Stimulated activated CD4-positive, alpha-beta T cell treated with anti-CD3 and anti-CD28 coated beads, Interleukin-4, amount 100 ng/mL, for 1 hour (primary cell): ENCODE data around the gene KCNJ11.

ENCODE experiments used
- DNase-seq: peaks from one replicate; pipeline ENCODE4 v3.0.0-alpha.2; 2020

Gene KCNJ11

DNA sequence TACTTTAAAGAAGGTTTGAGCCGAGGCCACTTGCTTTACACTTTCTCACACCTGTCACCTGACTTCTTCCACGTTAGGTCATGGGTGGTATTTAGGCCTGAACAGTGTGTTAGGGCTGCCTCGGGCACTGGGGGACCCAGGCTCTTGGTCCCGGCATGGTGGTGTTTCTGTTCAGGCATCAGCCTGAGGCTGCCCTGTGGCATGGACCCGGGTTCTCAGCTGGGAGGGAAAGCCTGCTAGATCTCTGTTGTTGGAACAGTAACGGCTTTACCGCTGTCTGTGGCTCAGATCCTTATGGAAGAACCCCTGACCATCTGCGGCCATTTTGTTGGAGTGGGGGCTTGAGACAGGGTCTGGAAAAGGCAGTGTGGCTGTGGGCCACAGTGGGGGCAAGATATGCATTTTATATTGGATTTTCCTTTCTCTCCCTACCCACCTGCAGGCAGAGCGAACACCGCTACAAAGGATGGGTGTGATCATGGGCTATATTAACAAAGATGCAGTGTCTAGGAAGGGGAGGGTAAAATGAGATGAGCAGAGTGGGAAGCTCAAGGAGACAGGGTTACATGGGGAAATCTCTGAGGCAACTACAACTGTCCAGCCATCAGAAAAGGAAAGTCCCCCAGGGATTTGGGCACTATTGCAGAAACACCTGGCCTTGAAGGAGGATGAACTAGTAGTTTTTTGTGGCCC lies 1.6 kb upstream of the KCNJ11 start:
- DNase-seq, result no peak

DNA sequence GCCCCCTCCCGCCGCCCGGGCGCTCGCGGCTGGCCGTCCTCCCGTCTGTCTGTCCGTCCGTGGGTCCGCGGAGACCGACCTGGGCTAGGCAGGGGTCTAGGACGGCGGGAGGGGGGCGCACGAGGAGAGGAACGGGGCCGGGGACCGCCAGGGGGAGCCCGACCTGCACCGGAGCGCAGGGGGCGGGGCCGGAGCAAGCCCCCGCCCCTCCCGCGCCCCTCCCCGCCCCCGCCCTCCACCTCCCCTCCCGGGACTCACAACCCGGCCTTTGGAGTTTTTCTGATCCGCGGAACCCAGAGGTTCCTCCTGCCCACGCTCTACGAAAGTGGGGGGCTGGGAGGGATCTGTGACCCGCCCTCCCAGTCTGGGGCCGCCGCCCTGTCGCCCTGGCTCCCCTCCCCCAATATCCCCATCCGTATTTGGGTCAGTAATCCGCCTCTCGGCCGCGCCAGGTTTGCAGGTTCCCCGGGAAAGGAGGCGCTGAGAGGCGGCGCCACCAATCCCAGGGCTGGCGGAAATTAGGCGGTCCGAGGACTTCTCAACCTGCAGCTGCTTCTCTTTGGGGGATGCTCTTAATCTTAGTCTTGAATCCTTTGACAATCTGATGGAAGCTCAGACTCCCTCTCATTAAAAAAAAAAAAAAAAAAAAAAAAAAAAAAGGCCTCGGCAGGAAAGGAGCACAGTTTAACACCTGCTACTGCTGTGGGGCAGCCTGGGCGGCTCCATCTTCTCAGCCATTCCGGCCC lies 925 bp upstream of the KCNJ11 start:
- peak; percentile 83 for DNase-seq

GRCh38 chr11:17387811-17388210 lies 648 bp downstream of the KCNJ11 start:
- no peak for DNase-seq

GRCh38 chr11:17387254-17387653 lies 1.2 kb downstream of the KCNJ11 start:
- DNase-seq, result no peak

DNA sequence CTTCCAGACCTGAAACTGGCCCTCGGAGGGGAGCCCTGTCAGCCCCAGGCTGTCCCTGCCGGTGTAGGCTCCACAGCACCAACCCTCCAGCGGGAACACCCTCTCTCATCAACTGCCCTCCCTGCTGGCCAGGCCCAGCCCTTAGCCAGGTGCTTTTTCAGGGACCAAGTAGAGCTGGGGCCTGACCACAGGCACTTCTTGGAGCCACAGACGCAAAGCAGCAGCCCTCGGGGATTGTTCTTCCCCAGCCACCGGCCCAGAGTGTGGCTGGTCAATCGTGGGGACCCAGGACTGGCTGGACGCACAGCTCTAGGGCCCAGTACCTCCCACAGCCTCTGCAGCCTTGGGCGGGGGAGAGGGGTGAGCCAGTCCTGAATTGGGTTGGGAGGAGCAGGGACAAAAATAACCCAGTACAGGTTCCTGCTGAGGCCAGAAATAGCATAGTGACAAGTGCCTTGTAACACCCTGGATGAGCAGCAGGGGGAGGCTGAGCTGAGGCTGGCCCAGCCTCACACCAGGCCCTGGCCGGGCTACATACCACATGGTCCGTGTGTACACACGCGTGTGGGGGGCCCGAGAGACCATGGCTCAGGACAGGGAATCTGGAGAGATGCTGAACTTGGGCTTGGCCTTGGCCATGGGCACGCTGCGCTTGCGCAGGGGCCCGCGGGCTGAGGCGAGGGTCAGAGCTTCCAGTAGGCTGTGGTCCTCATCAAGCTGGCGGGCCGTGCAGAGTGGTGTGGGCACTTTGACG lies 2.0 kb downstream of the KCNJ11 start:
- DNase-seq, result peak; percentile 51

DNA sequence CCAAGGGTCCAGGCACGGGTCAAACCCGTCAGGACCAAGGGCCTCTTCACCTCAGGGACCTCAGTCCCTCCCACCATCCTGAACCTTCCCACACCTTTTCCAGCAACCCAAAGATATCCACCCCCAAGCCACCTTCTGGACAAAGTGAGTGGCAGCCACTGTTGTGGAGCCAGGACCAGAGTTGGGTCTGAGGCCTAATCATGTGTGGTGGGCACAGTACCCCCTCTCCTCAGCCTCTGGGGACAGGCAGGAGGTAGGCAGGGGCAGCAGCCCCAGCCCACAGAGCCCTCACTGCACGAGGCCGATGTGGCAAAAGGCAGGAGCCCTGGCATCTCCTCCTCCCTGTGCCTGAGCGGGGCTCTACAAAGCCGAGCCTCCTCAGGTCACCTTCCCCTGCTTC lies 2.5 kb downstream of the KCNJ11 start:
- DNase-seq, result no peak

GRCh38 chr11:17385492-17385891 lies 3.0 kb downstream of the KCNJ11 start:
- DNase-seq, result no peak

DNA sequence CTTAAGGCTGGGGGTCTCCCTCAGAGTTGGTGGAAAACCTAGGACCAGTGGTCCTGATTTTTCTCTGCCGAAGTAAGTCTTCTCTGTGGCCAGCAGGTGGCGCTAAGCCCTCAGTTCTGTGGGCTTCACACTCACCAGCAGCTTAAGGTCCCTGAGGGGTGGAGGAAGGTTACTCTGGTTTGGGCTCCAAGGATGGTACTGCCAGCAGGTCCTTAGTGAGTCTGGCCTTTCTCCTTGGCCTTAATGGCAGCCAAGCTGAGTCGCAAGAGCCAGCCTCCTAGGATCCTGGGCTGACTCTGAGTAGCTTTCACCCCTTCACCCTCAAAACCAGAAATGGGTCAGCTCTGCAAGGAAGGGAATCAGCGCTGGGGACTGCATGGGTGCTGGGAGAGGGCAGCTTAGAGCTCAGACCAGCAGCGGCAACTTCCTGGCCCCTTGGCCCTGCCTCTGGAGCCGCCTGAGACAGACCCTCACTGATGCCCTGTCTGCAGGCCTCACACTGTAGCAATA lies 4.4 kb downstream of the KCNJ11 start:
- DNase-seq, result peak; percentile 79

- no peak for DNase-seq
These were observed 5.0 kb downstream of the KCNJ11 start for GRCh38 chr11:17383461-17383860.

DNA sequence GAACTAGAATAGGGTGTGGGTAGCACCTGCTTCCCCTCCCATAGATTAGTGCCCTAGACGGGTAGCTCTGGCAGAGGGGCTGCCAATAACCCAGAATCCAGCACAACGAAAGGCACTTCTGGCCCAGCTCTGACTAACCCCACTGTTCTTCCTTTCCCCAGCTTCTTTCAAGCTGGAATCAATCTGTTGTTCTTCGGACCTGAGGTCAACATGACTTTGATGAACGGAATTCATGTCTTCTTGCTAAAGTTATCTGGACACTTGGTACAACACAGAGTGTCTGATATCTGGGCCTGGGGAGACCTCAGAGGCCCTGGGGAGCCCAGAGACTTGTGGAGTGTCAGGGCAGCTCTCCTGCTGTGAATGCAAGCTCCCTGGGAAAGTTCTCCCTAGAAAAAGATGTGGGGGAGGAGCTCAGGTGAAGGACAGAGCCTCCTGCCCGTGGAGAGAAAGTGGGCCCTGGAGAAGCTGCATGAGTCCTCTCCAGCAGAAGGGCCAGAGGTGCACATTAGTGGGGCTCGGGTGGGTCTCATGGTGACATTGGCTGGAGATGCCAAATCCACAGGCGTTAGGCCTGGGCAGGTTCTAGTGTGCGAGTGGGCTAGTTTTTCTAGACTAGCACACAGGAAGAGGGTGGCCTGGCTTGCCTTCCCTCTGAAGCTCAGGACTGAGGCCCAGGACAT lies 6.3 kb downstream of the KCNJ11 start:
- DNase-seq, result no peak

DNA sequence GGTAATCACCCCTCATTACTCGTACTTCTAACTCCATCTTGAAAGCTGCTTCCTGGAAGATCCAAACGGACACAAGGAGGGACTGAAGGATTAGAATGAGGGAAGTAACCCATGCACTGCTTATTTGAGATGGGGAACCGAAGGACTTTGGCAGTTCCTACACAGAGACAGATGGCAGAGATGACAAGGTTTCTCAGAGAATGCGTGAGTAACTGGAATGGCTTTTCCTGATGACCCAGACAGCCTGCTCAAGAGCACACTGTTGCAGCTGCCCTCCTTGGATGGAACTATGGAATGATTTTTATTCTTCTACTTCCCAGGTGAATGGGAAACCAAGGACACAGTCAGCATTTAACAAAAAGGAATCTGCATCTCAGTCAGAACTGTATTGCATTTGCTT lies 7.3 kb downstream of the KCNJ11 start:
- DNase-seq, result no peak

DNA sequence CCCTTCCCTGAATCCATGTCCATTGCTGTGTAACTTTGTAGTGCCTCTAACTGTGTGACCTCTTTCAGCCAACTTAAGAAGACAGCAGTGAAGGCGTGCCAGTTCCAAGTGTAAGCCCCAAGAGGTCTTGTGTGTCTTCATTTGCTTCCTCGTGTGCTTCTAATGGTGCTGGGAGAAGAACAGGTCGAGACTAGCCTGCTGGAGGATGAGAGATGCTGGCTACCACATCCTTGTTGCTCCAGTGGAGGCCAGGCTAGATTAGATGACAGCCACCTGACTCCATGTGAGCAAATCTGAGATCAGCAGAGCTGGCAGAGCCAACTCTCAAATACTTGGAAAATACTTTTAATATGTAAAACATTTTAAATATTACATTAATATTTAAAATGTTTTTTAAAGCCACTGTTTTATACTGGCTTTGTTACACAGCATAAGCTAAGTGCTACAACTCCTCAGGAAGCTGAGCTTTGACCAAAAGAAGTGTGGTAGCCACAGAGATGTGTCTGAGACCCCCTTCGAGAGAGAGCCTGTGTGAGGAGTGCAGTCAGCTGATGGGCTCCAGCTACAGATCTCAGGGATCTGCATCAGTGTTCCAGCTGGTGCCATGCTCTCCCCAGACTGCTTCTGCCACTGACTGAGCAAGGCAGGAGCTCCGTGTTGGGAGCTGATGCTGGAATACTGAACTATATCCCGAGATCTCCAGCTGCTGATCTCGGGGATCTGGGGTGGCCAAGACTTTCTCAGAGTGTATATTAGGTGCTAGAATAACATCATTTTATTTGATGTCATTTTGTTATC lies 8.9 kb downstream of the KCNJ11 start:
- no peak for DNase-seq

GRCh38 chr11:17378655-17379054 lies 9.8 kb downstream of the KCNJ11 start:
- no peak for DNase-seq

DNA sequence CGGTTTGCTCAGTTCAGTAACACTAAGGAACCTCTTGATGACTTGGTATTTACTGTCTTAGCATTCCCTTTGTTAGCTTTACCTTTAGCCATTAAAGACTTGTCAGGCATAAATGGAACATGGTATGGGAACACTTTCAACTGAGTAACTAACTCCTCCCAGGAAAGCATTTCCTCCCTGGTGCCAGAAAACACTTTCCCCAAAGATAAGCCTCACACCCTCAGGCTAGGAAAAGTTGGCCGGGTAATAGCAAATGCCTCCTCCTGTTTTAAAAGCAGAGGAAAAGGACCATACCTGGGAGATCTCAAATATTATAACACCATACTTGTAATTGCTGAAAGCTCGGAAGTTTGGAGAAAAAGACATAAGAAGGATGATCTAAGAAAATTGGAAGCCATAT lies 12.0 kb downstream of the KCNJ11 start:
- no peak for DNase-seq

DNA sequence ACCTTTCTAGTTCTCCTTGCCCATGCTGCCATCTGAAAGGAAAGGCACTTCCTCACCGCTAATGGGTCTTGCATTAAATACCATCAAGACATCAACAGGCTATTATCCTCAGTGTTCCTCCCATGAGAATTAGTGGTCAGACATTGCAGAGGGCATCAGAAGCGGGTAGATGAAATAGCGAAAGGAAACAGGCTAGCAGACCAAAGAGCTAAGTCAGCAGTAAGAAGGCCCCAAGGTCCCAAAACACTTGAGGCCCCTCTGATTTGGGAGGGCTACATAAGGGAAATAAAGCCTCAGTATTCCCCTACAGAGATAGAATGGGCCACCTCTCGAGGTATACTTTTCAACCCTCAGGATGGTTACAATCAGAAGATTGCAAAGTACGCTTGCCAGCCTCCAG lies 12.9 kb downstream of the KCNJ11 start:
- DNase-seq, result no peak

DNA sequence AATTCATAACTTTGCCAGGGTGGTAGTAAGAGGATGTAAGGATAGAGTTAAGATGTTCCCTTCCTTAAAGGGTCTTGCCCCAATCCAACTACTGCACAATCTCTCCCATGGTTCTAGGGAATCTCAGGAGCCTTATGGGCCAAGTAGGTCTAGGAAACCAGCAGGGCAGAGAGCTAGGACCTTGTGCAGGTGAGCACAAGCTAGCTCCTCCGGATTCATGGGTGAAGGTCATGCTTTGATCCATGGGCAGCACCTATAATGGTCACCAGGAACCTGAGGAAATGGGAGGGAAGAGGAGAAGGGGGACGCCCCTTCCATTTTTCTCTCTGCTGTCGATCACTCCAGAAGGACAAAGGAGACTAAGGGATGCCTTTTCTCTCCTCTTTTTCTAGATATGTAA lies 16.8 kb downstream of the KCNJ11 start:
- no peak for DNase-seq

DNA sequence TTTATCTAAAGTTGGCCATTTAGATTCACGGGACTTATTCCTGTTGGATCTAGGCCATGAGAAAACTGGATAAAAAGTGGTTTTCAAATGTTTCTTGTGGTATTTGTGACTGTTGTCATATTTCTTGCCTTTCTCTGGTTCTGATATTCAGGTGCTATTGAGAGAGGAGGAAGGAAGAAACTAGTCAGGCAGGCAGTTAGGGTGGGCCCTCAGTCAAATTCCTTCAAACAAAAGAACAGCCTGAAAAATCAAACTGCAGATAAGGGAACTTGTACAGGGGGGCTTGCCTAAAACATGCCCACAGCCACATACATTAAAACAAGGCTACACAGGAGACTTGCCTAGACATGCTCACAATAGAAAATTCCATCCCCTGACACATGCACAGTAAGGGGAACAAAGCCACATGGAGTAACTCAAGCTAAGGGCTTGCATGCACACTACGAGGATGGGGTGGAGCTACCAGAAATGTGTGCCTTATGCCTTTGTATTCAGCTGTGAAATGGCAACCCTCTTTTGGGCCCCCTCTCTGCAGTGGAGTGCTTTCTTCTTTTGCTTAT lies 18.7 kb downstream of the KCNJ11 start:
- DNase-seq, result no peak

- no peak for DNase-seq
These were observed 19.4 kb downstream of the KCNJ11 start for GRCh38 chr11:17369094-17369493.

- no peak for DNase-seq
These were observed 19.9 kb downstream of the KCNJ11 start for GRCh38 chr11:17368551-17368950.

DNA sequence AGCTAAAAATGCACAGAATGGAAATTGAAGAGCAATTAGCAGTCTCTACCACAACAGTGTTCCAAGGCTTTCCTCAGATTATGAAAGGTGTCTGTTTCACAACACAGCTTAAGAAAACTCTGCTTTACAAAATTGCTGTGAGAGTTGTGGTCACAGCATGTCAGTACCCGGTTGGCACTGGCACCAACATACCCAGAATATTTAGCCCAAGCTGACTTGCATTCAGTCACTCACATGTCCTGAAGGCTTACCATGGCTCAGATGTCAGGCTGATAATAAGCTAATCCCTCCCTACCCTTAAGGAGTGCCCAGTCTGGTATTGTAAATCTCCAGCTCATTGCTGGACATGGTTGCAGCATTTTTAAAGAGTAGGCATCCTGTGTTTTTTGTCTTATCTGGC lies 22.0 kb downstream of the KCNJ11 start:
- DNase-seq, result no peak

GRCh38 chr11:17354601-17354991 lies 33.9 kb downstream of the KCNJ11 start:
- DNase-seq, result peak; percentile 37
